HG03095 (cell line): ENCODE measurements around the gene LYRM4.
"Not testable (repeated sequence)": the region's sequence is repeated elsewhere in the genome, so short reads cannot be mapped to it uniquely, and the experiment has no call there.

ENCODE experiments used
- ATAC-seq: cut with Tn5 transposase; IDR thresholded peaks from one replicate; pipeline ENCODE4 v1.9.1; 2021; ENCODE audit warnings: moderate library complexity; ENCODE audit not compliant: unreplicated experiment

Gene LYRM4

GRCh38 chr6:5125152-5126006, 135.4 kb downstream of the LYRM4 start:
- ATAC-seq = no peak

DNA sequence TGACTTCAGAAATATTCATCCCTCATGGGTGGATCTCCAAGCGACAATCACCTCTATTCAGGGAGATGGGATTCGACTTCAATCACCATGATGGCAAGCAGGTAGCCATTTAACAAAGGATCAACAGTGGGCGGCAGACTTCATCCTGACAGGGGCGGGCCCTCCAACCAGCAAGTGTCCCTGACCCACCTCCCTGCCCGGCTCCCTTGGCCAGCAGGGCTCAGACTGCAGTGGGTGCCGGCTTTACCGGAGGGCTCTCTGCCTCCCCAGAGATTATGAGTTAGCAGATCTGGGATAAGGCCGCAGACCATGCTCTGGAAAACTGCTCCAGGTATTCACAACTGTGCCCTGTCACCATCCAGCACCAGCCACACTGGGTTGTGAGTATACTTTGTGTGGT, 136.2 kb downstream of the LYRM4 start:
- ATAC-seq = no peak

- no peak for ATAC-seq
Measured at GRCh38 chr6:5123296-5124143, 137.2 kb downstream of the LYRM4 start.

DNA sequence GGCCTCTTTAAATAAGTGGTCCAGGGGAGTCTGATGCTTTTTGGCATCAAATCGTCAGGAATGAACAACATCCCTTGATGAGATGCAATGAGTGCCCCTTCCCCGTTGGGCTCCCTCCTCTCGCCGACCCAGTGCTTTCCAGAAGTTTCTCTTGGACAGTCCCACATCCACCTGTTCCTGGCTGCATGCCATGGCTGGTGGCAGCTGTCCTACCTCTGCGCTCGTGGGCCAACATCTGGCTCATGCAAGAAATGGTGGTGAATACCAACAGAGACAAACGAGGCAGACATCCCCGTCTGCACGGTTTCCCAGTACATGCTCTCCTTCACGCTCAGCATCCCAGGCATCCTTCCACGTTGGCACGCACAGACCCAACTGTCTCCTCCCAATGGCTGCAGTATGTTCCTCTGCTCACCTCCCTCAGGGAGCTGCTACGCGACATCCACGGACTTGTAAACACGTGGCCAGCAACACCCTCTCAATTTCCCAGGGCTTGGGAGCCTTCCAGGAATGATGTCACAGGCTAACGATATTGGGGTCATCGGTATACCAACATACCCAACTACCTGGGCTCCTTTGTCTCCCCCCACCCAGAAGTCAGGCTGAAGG, 138.1 kb downstream of the LYRM4 start:
- ATAC-seq = no peak

GRCh38 chr6:5121956-5122355, 138.8 kb downstream of the LYRM4 start:
- ATAC-seq = no peak

GRCh38 chr6:5121479-5121878, 139.3 kb downstream of the LYRM4 start:
- no peak for ATAC-seq

DNA sequence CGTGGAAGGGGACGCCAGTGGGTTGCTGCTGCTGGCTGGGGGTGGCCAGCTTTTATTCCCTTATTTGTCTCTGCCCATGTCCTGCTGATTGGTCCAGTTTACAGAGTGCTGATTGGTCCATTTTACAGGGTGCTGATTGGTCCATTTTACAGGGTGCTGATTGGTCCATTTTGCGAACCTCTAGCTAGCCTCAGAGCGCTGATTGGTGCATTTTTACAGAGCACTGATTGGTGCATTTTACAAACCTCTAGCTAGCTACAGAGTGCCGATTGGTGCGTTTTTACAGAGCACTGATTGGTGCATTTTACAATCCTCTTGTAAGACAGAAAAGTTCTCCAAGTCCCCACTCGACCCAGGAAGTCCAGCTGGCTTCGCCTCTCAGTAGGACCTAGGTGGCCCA, 140.2 kb downstream of the LYRM4 start:
- ATAC-seq = not testable (repeated sequence)

DNA sequence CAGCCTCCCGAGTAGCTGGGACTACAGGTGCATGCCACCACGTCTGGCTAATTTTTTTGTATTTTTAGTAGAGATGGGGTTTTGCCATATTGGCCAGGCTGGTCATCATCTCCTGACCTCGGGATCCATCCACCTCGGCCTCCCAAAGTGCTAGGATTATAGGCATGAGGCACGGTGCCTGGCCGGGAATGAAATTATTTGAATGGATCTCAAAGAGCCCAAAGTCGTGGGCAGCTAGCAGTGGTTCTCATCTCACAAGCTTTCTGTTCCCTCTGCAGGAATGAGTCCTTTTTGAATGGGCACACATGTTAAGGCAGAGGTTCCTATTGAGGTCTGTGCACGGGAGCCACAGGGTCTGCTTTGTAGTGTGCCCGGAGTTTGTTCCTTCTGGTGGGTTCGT, 140.7 kb downstream of the LYRM4 start:
- no peak for ATAC-seq

- no peak for ATAC-seq
Measured at GRCh38 chr6:5119090-5119951, 141.4 kb downstream of the LYRM4 start.

DNA sequence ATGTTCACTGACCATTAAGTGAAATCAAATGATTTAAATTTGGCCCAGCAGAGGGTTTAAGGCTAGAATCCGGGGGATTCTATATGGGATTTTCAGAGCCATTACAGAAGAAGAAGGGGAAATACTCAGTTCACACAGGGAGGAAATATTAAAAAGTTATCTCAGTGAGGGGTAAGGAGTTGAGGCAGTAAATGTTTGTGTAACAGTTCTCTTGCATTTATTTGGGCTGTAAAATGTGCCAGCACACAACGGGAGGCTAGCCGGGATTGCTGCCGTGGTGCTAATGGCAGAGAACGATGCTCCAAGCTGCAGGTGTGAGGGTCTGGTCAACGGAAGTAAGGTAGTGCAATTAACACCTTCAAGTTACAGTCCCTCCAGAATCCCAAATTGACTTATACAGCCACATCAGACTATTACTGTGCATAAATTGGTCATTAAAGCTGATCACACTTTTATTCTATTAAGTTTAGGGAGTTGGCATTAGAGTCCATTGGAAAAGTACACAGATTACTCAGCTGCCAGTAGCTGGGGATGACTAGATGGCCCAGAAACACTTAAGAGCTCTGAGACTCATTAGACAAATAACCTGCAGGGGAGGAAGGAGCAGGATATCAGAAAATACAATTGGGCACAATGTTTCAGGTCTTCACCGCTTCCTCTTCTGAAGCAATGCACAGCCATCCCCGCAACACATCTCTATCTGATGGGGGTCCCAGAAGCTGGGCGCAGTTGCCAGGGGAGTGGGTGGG, 144.3 kb downstream of the LYRM4 start:
- ATAC-seq = no peak

DNA sequence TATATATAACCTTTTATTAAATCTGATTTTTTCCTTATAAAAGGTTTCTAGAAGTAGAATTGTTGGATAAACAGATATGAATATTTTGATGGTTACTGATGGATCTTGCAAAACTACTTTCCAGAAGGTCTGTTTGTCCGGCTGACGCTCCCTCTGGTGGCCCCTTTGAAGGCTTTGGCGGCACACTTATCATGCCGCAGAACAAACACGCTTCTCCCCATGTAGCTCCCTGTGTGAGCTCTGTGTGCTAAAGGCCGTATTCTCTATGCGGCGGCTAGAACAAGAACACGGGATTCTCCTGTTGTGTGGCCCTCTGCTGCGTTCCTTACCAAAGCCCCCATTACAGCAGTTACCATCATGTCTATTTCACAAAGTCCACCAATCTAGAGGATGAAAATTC, 145.6 kb downstream of the LYRM4 start:
- no peak for ATAC-seq

- ATAC-seq = no peak
Measured at GRCh38 chr6:5113096-5113495, 147.7 kb downstream of the LYRM4 start.

DNA sequence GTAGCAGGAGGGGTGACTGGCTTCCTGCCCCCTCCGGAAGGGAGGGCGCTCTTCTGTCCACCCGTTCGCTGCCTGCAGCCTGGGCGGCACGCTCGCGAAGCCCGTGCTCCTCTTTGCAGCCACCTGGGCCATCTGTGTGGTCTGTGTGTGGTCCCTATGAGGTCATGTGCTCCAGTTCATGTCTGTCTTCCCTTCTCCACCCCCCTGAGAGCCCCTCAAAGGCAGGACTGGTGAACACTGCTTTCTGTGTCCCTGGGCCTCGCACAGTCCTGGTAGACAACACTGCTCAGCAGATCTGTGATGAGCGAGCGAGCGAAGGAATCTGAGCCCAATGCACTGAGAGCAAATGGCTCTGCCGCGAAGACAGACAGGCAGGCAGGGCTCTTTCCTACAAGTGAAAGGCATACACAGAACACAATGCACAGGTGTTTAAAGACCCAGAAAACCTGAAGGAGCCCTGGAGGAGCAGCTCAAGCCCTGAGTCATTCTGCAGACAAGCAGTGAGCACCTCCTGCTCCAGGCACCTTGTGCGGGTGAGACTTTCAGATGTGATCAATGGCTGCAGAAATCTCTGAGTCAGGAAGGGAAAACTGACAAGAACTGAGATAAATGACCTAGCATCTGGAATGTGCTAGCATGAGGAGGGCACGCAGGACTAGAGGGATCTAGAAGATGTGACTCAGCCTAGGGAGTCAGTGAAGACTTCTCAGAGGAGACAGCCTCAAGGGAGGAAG, 148.5 kb downstream of the LYRM4 start:
- no peak for ATAC-seq

DNA sequence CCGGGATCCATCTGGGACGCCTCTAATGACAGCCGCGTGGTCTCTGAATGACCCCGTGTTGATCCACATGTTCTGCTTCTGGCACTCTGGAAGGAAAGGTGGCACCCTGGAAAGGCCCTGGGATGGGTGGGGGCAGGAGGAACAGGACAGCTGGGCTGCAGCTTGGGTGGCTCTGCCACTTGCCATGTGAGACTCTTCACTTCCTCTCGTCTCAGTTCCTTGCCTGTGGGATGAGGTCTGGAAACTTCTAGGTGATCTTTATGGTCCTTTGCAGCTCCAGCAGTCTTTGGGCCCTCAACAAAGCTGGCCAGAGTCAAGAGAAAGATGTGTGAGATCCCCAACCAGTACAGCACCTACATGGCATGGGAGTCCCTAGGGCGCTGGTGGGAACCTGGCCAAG, 149.1 kb downstream of the LYRM4 start:
- ATAC-seq = no peak

DNA sequence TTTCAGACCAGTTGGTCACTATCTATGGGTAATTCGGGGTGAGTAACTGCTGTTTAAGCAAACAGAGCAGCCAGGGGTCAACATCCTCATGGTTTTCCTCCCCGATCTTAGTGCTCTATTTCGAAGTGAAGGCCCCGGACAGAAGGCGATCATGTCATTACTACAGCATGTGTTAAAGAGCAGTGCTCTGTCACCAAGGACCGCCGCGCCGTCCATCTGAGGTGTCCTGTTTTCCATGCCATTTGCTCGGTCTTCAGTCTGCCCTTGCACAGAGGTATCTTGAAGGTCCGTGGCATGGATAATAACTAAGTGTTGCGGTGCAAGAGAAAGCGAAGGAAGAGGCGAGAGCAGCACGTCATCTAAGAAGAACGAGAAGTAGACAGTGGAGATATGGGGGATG, 150.5 kb downstream of the LYRM4 start:
- no peak for ATAC-seq

- ATAC-seq = no peak
Measured at GRCh38 chr6:5109436-5109835, 151.3 kb downstream of the LYRM4 start.

- no peak for ATAC-seq
Measured at GRCh38 chr6:5108536-5109150, 152.1 kb downstream of the LYRM4 start.

DNA sequence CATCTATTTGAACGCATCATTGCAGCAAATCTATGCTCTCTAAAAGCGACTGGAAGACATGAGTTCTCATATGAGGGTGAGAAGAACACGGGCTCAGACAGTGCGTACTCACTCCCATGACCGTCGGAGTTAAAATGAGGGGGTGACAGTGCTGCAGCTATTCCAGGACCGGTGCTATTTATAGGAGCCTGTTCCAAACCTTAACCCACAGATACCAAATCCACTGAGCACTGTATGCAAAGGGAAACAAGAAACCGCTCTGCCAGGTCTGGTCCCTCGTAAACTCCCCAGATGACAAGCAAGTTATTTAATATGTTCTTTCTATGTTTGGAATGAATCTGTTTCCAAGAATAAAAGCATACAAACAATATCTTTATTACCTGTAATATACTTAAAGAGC, 152.7 kb downstream of the LYRM4 start:
- ATAC-seq = no peak

DNA sequence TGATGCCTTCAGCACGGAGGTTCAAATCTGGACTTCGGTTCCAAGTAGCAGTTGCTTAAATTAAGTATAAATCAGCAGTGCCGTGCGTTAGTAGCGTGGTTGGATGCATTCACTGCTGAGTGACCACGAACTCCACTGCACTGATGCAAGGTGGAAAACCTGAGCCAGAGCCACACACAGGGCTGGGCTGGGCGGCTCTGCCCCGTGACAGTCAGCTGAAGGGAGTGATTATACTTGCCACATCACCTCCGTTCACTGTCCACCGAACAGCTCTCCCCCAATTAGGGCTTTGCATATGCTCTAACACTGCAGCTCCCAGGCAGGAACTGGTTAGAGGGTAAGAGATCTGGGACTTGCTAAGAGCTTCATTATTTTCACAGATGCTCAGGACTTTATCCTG, 153.4 kb downstream of the LYRM4 start:
- no peak for ATAC-seq
